Sigmoid colon (tissue), 7 donors: Measurements from ENCODE around the gene MAL. TPM values are rescaled to one million over a fixed set of nuclear protein-coding genes. Genes with fewer than 3 reads are reported as not detected.

Experiments used
- DNase-seq: peaks from one replicate; pipeline ENCODE4 v3.0.0-alpha.2; 2019
- H3K27ac ChIP-seq, 4 donors: fragments of 200-600 bp; sonication (generic); one replicate each; pipeline ENCODE4 v1.5.1; 2016 to 2019; ENCODE audit warnings: mild to moderate bottlenecking in 1 of 4
- H3K27me3 ChIP-seq, 3 donors: fragments of 200-600 bp; sonication (generic); one replicate each; pipeline ENCODE4 v1.5.1; 2019; ENCODE audit warnings: mild to moderate bottlenecking in 1 of 3
- H3K36me3 ChIP-seq, 4 donors: fragments of 200-600 bp; sonication (generic); one replicate each; pipeline ENCODE4 v1.5.1; 2016 to 2019
- H3K4me1 ChIP-seq, 4 donors: fragments of 200-600 bp; sonication (generic); one replicate each; pipeline ENCODE4 v1.5.1; 2017 to 2019
- H3K4me3 ChIP-seq, 4 donors: fragments of 200-600 bp; sonication (generic); one replicate each; pipeline ENCODE4 v1.5.1; 2017 to 2019; ENCODE audit warnings: mild to moderate bottlenecking in 2 of 4, moderate library complexity in 1 of 4
- H3K9me3 ChIP-seq, 4 donors: fragments of 200-600 bp in 3 of 4; sonication (generic) in 3 of 4; one replicate each; pipeline versions ENCODE4 v1.5.1 to v1.6.1; 2013 to 2019
- EP300 ChIP-seq, 4 donors: sonication (generic); formaldehyde crosslinking; IDR thresholded peaks; one replicate each; pipeline ENCODE4 v1.6.1; 2017; ENCODE audit warnings: antibody characterized with exemption in 4 of 4
- POLR2A ChIP-seq, 2 donors: fragments of 450-650 bp; IDR thresholded peaks; one replicate each; pipeline ENCODE4 v1.6.1; 2016; ENCODE audit warnings: antibody characterized with exemption in 2 of 2, mild to moderate bottlenecking in 2 of 2, moderate library complexity in 2 of 2
- POLR2AphosphoS5 ChIP-seq, 4 donors: sonication (generic); formaldehyde crosslinking; IDR thresholded peaks; one replicate each; pipeline ENCODE4 v1.6.1; 2017; ENCODE audit warnings: antibody characterized with exemption in 4 of 4
- WGBS, 2 donors: extraction: QIAGEN DNeasy Blood & Tissue Kit; methylation state at CpG; one replicate each; pipeline ENCODE4 v1.1.7; 2013; 5-methylcytosine and 5-hydroxymethylcytosine counted together
- intact Hi-C: fragments of 100-400 bp; cut with DNase I; formaldehyde crosslinking; loops from one replicate; pipeline ENCODE4 v1.15.1; 2023
- polyA plus RNA-seq, 3 donors: library from polyadenylated mRNA; stranded (reverse); fragments of 200-250 nt; gene quantifications; one replicate each; pipeline ENCODE4 v1.2.3, GENCODE V29; 2013
- total RNA-seq, 4 donors: library from RNA; depleted of rRNA; stranded (reverse); fragments of >200 nt; gene quantifications; one replicate each; pipeline ENCODE4 v1.1.0, GENCODE V29; 2016
- TF ChIP-seq, protein P1 (sequence below), 4 experiments: fragments of 450-650 bp in 3 of 4; fragments of 200-600 bp in 1 of 4; IDR thresholded peaks; one replicate each; pipeline ENCODE4 v1.5.1; 2016 to 2019; ENCODE audit warnings: antibody characterized with exemption in 4 of 4, mild to moderate bottlenecking in 3 of 4, moderate library complexity in 2 of 4
- donor health status: healthy with polysubstance abuse.
- donor health status: Bipolar disorder and iron deficiency.
- donor health status: healthy.

Gene MAL
- 10 to 100 TPM in 3 of 4 donors, 1 to 10 TPM in 1; 7.6 to 28.9 (median 15.9) TPM for total RNA-seq
- 1 to 10 TPM in 2 of 3 donors, under 1 TPM in 1; 0.69 to 8.4 (median 7.4) TPM for polyA plus RNA-seq

DNA sequence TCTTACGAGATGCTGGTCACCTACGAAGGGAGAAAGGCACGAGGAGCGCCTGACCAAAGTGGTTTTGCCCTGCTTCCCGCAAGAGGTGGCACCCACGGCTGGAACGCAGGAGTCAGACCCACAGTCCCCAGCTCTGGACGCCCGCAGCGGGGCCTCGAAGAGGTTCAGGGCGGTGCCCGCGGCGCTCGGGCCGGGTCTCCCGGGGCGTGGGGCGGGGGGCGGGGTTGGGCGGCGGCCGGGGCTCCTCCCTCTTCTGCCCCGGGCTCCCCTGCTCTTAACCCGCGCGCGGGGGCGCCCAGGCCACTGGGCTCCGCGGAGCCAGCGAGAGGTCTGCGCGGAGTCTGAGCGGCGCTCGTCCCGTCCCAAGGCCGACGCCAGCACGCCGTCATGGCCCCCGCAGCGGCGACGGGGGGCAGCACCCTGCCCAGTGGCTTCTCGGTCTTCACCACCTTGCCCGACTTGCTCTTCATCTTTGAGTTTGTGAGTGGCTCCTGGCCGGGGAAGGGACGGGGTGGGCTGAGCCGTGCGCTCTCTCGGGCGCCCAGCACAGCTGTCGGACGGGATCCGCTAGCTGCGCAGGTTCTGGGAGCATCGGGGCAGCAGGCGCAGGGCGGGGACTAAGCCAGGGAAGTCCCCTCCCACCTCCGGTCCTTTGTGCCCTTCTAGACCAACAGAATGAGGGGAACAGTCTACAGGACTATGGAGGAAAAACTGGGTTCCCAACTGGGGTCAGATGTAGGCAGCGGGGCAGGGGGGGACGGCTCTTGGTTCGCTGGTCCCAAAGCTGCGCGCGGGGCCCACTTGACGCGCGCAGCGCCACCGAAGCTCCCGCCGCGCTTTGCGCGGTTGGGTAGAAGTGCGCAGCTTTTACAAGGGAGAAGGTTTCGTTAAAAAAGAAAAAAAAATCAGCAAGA, at the start of gene MAL:
MAL (plus strand) TSS at position 303 of the 914 bp plus-strand sequence; CDS start at position 388, 85 bp downstream.
- no peak for DNase-seq
- H3K27ac ChIP-seq, result peak within 1 kb of the TSS; percentile 43 to 72 (median 56)
- no peaks in the 10 kb centered on the region for H3K36me3 ChIP-seq
- H3K9me3 ChIP-seq, result no peaks in the 10 kb centered on the region
- TF ChIP-seq POLR2AphosphoS5 (IDR thresholded peaks at IDR 0.05), result peak in 3 of 4 donors; percentile 13 to 79 (median 71)
- no peak for TF ChIP-seq POLR2A (IDR thresholded peaks at IDR 0.05)
- H3K27me3 ChIP-seq, result peaks cover 19 to 57% (median 30%) of the 10 kb centered on the region in 3 donors
- peaks cover 0 to 21% (median 11%) of the 10 kb centered on the region in 4 donors for H3K4me1 ChIP-seq
- H3K4me3 ChIP-seq, result peak within 1 kb of the TSS; percentile 27 to 49 (median 42)
- intact Hi-C loops, result no loop called here
- WGBS, 2 donors, result 1 to 3% methylated on average over 81 of the region's 81 CpGs

DNA sequence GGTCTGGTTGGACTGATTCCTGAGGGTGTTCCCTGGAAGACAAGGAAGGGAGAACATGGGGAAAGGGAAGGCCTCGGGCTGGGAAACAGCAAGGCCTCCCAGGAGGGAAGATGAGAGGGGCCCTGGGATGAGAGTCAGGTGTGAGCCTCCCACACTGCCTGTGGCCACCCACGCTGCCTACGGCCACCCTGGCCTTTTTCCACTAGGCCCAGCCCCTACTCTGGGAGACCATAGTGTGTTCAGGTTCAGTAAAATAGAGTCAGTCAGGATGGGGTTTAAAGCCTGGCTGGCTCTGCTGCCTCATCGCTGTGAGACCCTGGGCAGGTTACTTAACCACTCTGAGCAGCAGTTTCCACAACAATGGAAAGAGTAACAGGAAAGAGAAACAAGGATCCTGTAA, 47.7 kb upstream of the MAL start:
- Histone ChIP-seq H3K36me3 (no peaks in the 10 kb centered on the region), H3K27ac (no peak overlapping the region), H3K27me3 (no peaks in the 10 kb centered on the region), H3K9me3 (no peaks in the 10 kb centered on the region), H3K4me3 (no peak overlapping the region), H3K4me1 (no peaks in the 10 kb centered on the region)
- no peak for DNase-seq
- no peak for TF ChIP-seq POLR2AphosphoS5 (IDR thresholded peaks at IDR 0.05)
- TF ChIP-seq, protein P1, sequence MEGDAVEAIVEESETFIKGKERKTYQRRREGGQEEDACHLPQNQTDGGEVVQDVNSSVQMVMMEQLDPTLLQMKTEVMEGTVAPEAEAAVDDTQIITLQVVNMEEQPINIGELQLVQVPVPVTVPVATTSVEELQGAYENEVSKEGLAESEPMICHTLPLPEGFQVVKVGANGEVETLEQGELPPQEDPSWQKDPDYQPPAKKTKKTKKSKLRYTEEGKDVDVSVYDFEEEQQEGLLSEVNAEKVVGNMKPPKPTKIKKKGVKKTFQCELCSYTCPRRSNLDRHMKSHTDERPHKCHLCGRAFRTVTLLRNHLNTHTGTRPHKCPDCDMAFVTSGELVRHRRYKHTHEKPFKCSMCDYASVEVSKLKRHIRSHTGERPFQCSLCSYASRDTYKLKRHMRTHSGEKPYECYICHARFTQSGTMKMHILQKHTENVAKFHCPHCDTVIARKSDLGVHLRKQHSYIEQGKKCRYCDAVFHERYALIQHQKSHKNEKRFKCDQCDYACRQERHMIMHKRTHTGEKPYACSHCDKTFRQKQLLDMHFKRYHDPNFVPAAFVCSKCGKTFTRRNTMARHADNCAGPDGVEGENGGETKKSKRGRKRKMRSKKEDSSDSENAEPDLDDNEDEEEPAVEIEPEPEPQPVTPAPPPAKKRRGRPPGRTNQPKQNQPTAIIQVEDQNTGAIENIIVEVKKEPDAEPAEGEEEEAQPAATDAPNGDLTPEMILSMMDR (IDR thresholded peaks at IDR 0.05), result no peak
- TF ChIP-seq EP300 (IDR thresholded peaks at IDR 0.05), result no peak
- no peak for TF ChIP-seq POLR2A (IDR thresholded peaks at IDR 0.05)
- intact Hi-C loops, result no loop called here
- WGBS, 2 donors, result 84 to 85% methylated on average over 4 of the region's 4 CpGs

DNA sequence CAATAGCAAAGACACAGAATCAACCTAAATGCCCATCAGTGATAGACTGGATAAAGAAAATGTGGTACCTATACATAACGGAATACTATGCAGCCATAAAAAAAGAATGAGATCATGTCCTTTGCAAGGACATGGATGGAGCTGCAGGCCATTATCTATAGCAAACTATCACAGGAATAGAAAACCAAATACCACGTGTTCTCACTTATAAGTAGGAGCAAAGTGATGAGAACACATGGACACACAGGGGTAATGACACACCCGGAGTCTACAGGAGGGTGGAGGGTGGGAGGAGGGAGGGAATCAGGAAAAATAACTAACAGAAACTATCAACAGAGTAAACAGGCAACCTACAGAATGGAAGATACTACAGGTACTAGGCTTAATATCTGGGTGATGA, 46.6 kb upstream of the MAL start:
- no peak for DNase-seq
- Histone ChIP-seq H3K36me3 (no peaks in the 10 kb centered on the region), H3K27me3 (no peaks in the 10 kb centered on the region), H3K4me1 (no peaks in the 10 kb centered on the region), H3K27ac (no peak overlapping the region), H3K9me3 (no peaks in the 10 kb centered on the region), H3K4me3 (no peak overlapping the region)
- intact Hi-C loops, result no loop called here
- WGBS, 2 donors, result 80 to 83% methylated on average over 3 of the region's 3 CpGs
- TF ChIP-seq, protein P1 (IDR thresholded peaks at IDR 0.05), result no peak
- TF ChIP-seq POLR2AphosphoS5 (IDR thresholded peaks at IDR 0.05) (no peak), EP300 (IDR thresholded peaks at IDR 0.05) (no peak), POLR2A (IDR thresholded peaks at IDR 0.05) (no peak)

DNA sequence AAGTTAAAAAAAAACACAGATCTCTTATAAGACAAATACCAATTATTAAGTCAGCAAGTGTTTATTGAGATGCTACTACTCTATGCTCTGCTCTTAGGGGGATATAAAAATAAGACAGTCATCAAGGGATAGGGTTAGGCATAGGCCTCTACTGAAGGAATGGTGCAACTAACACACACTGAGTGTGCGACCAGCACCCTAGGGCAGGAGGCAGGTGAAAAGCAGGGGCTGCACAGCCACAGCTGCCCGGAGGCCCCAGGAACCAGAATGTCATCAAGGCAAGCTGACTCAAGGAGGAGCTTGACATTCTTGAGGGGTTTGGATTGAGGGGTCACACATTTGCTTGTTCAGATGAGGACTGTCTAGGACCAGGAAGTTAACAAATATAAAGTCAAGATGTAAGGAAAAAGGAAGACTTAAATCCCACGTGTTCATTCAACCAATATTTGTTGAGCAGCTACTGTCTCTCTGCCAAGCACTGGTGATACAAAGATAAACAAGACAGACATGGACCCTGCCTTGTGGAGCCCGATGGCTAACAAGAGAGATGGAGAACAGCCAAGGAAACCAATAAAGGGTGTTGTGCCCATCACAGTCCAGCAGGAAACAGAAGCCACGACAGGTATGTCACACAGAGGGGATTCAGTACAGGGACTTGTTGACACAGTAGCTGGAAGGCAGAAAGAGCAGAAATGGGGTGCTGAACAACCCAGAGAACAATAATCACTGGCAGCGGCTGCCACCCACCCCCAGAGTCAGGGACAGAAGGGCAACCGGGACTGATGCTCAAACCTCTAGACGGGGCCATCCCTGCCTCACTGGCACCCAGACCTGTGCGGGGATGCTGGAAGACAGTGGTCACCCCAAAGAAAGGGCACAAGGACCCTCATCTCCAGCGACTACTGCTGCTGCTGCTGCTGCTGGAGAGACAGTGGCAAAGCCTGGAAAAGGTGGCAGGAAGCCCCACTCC, 45.8 kb upstream of the MAL start:
- Histone ChIP-seq H3K4me1 (no peaks in the 10 kb centered on the region), H3K36me3 (no peaks in the 10 kb centered on the region), H3K27me3 (peaks cover 0 to 5% (median 0%) of the 10 kb centered on the region in 3 donors), H3K27ac (no peak overlapping the region), H3K9me3 (no peaks in the 10 kb centered on the region), H3K4me3 (no peak overlapping the region)
- no peak for DNase-seq
- intact Hi-C loops, result no loop called here
- TF ChIP-seq POLR2A (IDR thresholded peaks at IDR 0.05) (no peak), POLR2AphosphoS5 (IDR thresholded peaks at IDR 0.05) (no peak), EP300 (IDR thresholded peaks at IDR 0.05) (no peak)
- TF ChIP-seq, protein P1 (IDR thresholded peaks at IDR 0.05), result no peak
- 71 to 84% methylated on average over 10 of the region's 10 CpGs for WGBS, 2 donors
